Immature natural killer cell (primary cell): ENCODE results near the gene ANXA6. TPM values are rescaled to one million over a fixed set of nuclear protein-coding genes. Genes with fewer than 3 reads are reported as not detected.

Experiments
- DNase-seq, 3 donors: peaks; one replicate each; pipeline ENCODE4 v3.0.0; 2022; ENCODE audit warnings: mixed read lengths in 1 of 3
- H3K27ac Mint-ChIP-seq, 6 donors: one replicate each; pipeline ENCODE4 v1.8.0; 2020; ENCODE audit warnings: mixed read lengths in 6 of 6, mild to moderate bottlenecking in 5 of 6, inconsistent platforms in 4 of 6, moderate library complexity in 3 of 6
- H3K27me3 Mint-ChIP-seq, 3 donors: one replicate each; pipeline ENCODE4 v1.8.0; 2020 to 2021; ENCODE audit warnings: low read depth in 3 of 3, mild to moderate bottlenecking in 3 of 3, mixed read lengths in 3 of 3, moderate library complexity in 3 of 3, inconsistent platforms in 1 of 3
- H3K36me3 Mint-ChIP-seq, 3 donors: one replicate each; pipeline ENCODE4 v1.8.0; 2020; ENCODE audit warnings: mixed read lengths in 3 of 3, inconsistent platforms in 2 of 3, mild to moderate bottlenecking in 2 of 3
- H3K4me1 Mint-ChIP-seq, 2 donors: one replicate each; pipeline ENCODE4 v1.8.0; 2020; ENCODE audit warnings: inconsistent platforms in 2 of 2, mild to moderate bottlenecking in 2 of 2, mixed read lengths in 2 of 2, moderate library complexity in 1 of 2
- H3K4me3 Mint-ChIP-seq, 5 donors: one replicate each; pipeline ENCODE4 v1.8.0; 2020; ENCODE audit warnings: mild to moderate bottlenecking in 5 of 5, mixed read lengths in 5 of 5, inconsistent platforms in 3 of 5, moderate library complexity in 3 of 5
- H3K9me3 Mint-ChIP-seq, 6 donors: one replicate each; pipeline ENCODE4 v1.8.0; 2020; ENCODE audit warnings: mild to moderate bottlenecking in 6 of 6, mixed read lengths in 6 of 6, inconsistent platforms in 4 of 6, moderate library complexity in 3 of 6
- polyA plus RNA-seq, 3 donors: library from polyadenylated mRNA; unstranded; fragments of 300-500 nt; fragmentation: Illumina TruSeq; gene quantifications; one replicate each; pipeline ENCODE4 v1.2.3, GENCODE V29; 2021

Gene ANXA6
- polyA plus RNA-seq, 3 donors from 2014 or later = 313 to 679 (median 395) TPM

- no peak for DNase-seq
- Mint-ChIP-seq H3K4me3 (no peak overlapping the region), H3K4me1 (peaks cover 2 to 9% of the 10 kb centered on the region in 2 donors), H3K27ac (peak overlapping the region in 2 of 6 donors; percentile 15 to 32), H3K27me3 (peaks cover 0 to 8% (median 3%) of the 10 kb centered on the region in 3 donors), H3K36me3 (peaks cover 23 to 58% (median 27%) of the 10 kb centered on the region in 3 donors), H3K9me3 (no peaks in the 10 kb centered on the region)
These were observed 49.0 kb downstream of the ANXA6 start for GRCh38 chr5:151108566-151108965.

- H3K4me3 Mint-ChIP-seq = no peak overlapping the region
- no peak for DNase-seq
- H3K9me3 Mint-ChIP-seq = no peaks in the 10 kb centered on the region
- H3K27ac Mint-ChIP-seq = peak overlapping the region in 4 of 6 donors; percentile 6 to 41 (median 24)
- peaks cover 0 to 8% (median 3%) of the 10 kb centered on the region in 3 donors for H3K27me3 Mint-ChIP-seq
- H3K36me3 Mint-ChIP-seq = peaks cover 26 to 62% (median 30%) of the 10 kb centered on the region in 3 donors
- peaks cover 4 to 13% of the 10 kb centered on the region in 2 donors for H3K4me1 Mint-ChIP-seq
These were observed 49.6 kb downstream of the ANXA6 start for GRCh38 chr5:151107738-151108520.

GRCh38 chr5:151107084-151107483 lies 50.5 kb downstream of the ANXA6 start:
- Mint-ChIP-seq H3K27me3 (peaks cover 0 to 8% (median 3%) of the 10 kb centered on the region in 3 donors), H3K4me3 (no peak overlapping the region), H3K36me3 (peaks cover 27 to 61% (median 30%) of the 10 kb centered on the region in 3 donors), H3K9me3 (no peaks in the 10 kb centered on the region), H3K4me1 (peaks cover 4 to 13% of the 10 kb centered on the region in 2 donors), H3K27ac (peak overlapping the region in 2 of 6 donors; percentile 0 to 76)
- no peak for DNase-seq

GRCh38 chr5:151106509-151106908 lies 51.1 kb downstream of the ANXA6 start:
- Mint-ChIP-seq H3K27ac (peak overlapping the region; percentile 0 to 82 (median 72)), H3K9me3 (no peaks in the 10 kb centered on the region), H3K36me3 (peaks cover 33 to 66% (median 34%) of the 10 kb centered on the region in 3 donors)

GRCh38 chr5:151106043-151106442 lies 51.5 kb downstream of the ANXA6 start:
- H3K4me1 Mint-ChIP-seq = peaks cover 8 to 18% of the 10 kb centered on the region in 2 donors
- H3K4me3 Mint-ChIP-seq = no peak overlapping the region
- H3K27me3 Mint-ChIP-seq = peaks cover 0 to 8% (median 3%) of the 10 kb centered on the region in 3 donors
- H3K9me3 Mint-ChIP-seq = no peaks in the 10 kb centered on the region
- peak overlapping the region in 4 of 6 donors; percentile 53 to 82 (median 72) for H3K27ac Mint-ChIP-seq
- peaks cover 34 to 69% (median 35%) of the 10 kb centered on the region in 3 donors for H3K36me3 Mint-ChIP-seq
- DNase-seq = no peak

More at GRCh38 chr5:151106509-151106908, 51.1 kb downstream of the ANXA6 start:
- H3K4me3 Mint-ChIP-seq = no peak overlapping the region
- DNase-seq = no peak
- peaks cover 7 to 17% of the 10 kb centered on the region in 2 donors for H3K4me1 Mint-ChIP-seq
- peaks cover 0 to 8% (median 3%) of the 10 kb centered on the region in 3 donors for H3K27me3 Mint-ChIP-seq

- H3K27ac Mint-ChIP-seq = peak overlapping the region in 4 of 6 donors; percentile 32 to 58 (median 43)
These were observed 52.0 kb downstream of the ANXA6 start for GRCh38 chr5:151105561-151105960.

GRCh38 chr5:151104795-151105194 lies 52.8 kb downstream of the ANXA6 start:
- DNase-seq = no peak
- Mint-ChIP-seq H3K4me1 (peaks cover 20 to 30% of the 10 kb centered on the region in 2 donors), H3K9me3 (no peaks in the 10 kb centered on the region), H3K36me3 (peaks cover 42 to 70% (median 43%) of the 10 kb centered on the region in 3 donors), H3K27ac (peak overlapping the region in 5 of 6 donors; percentile 19 to 78 (median 40)), H3K27me3 (peaks cover 0 to 13% (median 5%) of the 10 kb centered on the region in 3 donors), H3K4me3 (no peak overlapping the region)

More at GRCh38 chr5:151105561-151105960, 52.0 kb downstream of the ANXA6 start:
- DNase-seq = no peak
- Mint-ChIP-seq H3K4me1 (peaks cover 12 to 22% of the 10 kb centered on the region in 2 donors), H3K27me3 (peaks cover 0 to 11% (median 3%) of the 10 kb centered on the region in 3 donors), H3K4me3 (no peak overlapping the region), H3K36me3 (peaks cover 36 to 69% (median 37%) of the 10 kb centered on the region in 3 donors), H3K9me3 (no peaks in the 10 kb centered on the region)

- no peak overlapping the region for H3K4me3 Mint-ChIP-seq
- H3K27ac Mint-ChIP-seq = peak overlapping the region; percentile 65 to 96 (median 78)
- H3K4me1 Mint-ChIP-seq = peaks cover 50 to 59% of the 10 kb centered on the region in 2 donors
- peaks cover 30 to 54% (median 33%) of the 10 kb centered on the region in 3 donors for H3K36me3 Mint-ChIP-seq
- H3K9me3 Mint-ChIP-seq = no peaks in the 10 kb centered on the region
- no peak for DNase-seq
- peaks cover 2 to 16% (median 7%) of the 10 kb centered on the region in 3 donors for H3K27me3 Mint-ChIP-seq
These were observed 55.8 kb downstream of the ANXA6 start for GRCh38 chr5:151101746-151102145.

- no peak for DNase-seq
- no peaks in the 10 kb centered on the region for H3K9me3 Mint-ChIP-seq
These were observed 56.4 kb downstream of the ANXA6 start for GRCh38 chr5:151101151-151101550.

GRCh38 chr5:151100681-151101080 lies 56.9 kb downstream of the ANXA6 start:
- Mint-ChIP-seq H3K9me3 (no peaks in the 10 kb centered on the region), H3K27ac (peak overlapping the region; percentile 85 to 98 (median 95)), H3K4me1 (peaks cover 59 to 62% of the 10 kb centered on the region in 2 donors), H3K4me3 (no peak overlapping the region), H3K36me3 (peaks cover 26 to 45% (median 30%) of the 10 kb centered on the region in 3 donors), H3K27me3 (peaks cover 7 to 14% (median 9%) of the 10 kb centered on the region in 3 donors)
- DNase-seq = no peak

More at GRCh38 chr5:151101151-151101550, 56.4 kb downstream of the ANXA6 start:
- peaks cover 4 to 11% (median 7%) of the 10 kb centered on the region in 3 donors for H3K27me3 Mint-ChIP-seq
- no peak overlapping the region for H3K4me3 Mint-ChIP-seq
- H3K27ac Mint-ChIP-seq = peak overlapping the region; percentile 85 to 98 (median 95)
- H3K36me3 Mint-ChIP-seq = peaks cover 27 to 48% (median 30%) of the 10 kb centered on the region in 3 donors
- peaks cover 54 to 59% of the 10 kb centered on the region in 2 donors for H3K4me1 Mint-ChIP-seq

GRCh38 chr5:151098768-151099121 lies 58.8 kb downstream of the ANXA6 start:
- peaks cover 78 to 82% of the 10 kb centered on the region in 2 donors for H3K4me1 Mint-ChIP-seq
- H3K9me3 Mint-ChIP-seq = no peaks in the 10 kb centered on the region
- DNase-seq = no peak
- H3K27me3 Mint-ChIP-seq = peaks cover 8 to 21% (median 20%) of the 10 kb centered on the region in 3 donors
- H3K4me3 Mint-ChIP-seq = peak overlapping the region; percentile 75 to 88 (median 76)
- peaks cover 22 to 35% (median 24%) of the 10 kb centered on the region in 3 donors for H3K36me3 Mint-ChIP-seq
- peak overlapping the region; percentile 85 to 98 (median 96) for H3K27ac Mint-ChIP-seq

- Mint-ChIP-seq H3K4me3 (peak overlapping the region; percentile 75 to 88 (median 76)), H3K4me1 (peaks cover 83 to 84% of the 10 kb centered on the region in 2 donors), H3K36me3 (peaks cover 17 to 29% (median 19%) of the 10 kb centered on the region in 3 donors), H3K27ac (peak overlapping the region; percentile 85 to 98 (median 96)), H3K27me3 (peaks cover 8 to 24% (median 20%) of the 10 kb centered on the region in 3 donors), H3K9me3 (no peaks in the 10 kb centered on the region)
- DNase-seq = peak; percentile 77 to 79 (median 78)
These were observed 59.5 kb downstream of the ANXA6 start for GRCh38 chr5:151097820-151098767.

- peak overlapping the region; percentile 75 to 88 (median 76) for H3K4me3 Mint-ChIP-seq
- peak overlapping the region; percentile 85 to 98 (median 96) for H3K27ac Mint-ChIP-seq
- DNase-seq = no peak
- peaks cover 94% of the 10 kb centered on the region in 2 donors for H3K4me1 Mint-ChIP-seq
- peaks cover 8 to 26% (median 20%) of the 10 kb centered on the region in 3 donors for H3K27me3 Mint-ChIP-seq
- no peaks in the 10 kb centered on the region for H3K9me3 Mint-ChIP-seq
- peaks cover 17 to 23% (median 18%) of the 10 kb centered on the region in 3 donors for H3K36me3 Mint-ChIP-seq
These were observed 60.5 kb downstream of the ANXA6 start for GRCh38 chr5:151097061-151097460.
